ENCODE data around the gene CEP83. TPM values are rescaled to one million over a fixed set of nuclear protein-coding genes. Genes with fewer than 3 reads are reported as not detected.

The CEP83 gene
- polyA plus RNA-seq, 1 donor from 2014 or later = 19.5 TPM

DNA sequence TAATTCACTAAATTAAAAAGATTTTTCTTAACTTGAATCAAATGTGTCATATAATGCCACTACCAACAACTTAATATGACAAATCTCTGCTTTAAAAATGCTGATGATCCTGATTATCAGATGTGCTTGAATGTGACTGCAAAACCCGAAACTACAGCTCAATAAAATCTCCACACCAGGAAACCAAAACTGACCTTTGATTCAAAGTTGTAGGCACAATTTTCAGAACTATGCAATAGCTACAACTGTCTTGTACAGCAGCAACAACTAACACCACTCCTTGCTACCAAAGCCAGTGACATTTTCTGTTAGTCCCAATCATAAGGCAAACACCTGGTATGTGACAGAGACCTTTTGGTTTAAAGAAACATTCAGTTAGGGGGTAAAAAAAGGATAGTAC, 147.3 kb downstream of the CEP83 start:
- H3K27ac ChIP-seq (ENCODE audit: low read length) = no peak overlapping the region
- no peak overlapping the region for H3K9ac ChIP-seq (ENCODE audit: low read length)
- H3F3A ChIP-seq (ENCODE audit: insufficient read depth, low read length, poor library complexity, severe bottlenecking) = no peaks in the 10 kb centered on the region
- H3K4me2 ChIP-seq (ENCODE audit: low read length) = no peak overlapping the region
- H3K9me3 ChIP-seq (ENCODE audit: low read length) = peaks cover 2% of the 10 kb centered on the region
- H2AFZ ChIP-seq (ENCODE audit: low read depth, low read length) = no peak overlapping the region
- no peaks in the 10 kb centered on the region for H3K79me2 ChIP-seq (replicated peaks; ENCODE audit: insufficient read depth, low read length)
- no peaks in the 10 kb centered on the region for H4K20me1 ChIP-seq (ENCODE audit: insufficient read depth)
- no peak for TF ChIP-seq RAD21 (conservative IDR thresholded peaks at IDR 0.05)
- TF ChIP-seq, protein P1, sequence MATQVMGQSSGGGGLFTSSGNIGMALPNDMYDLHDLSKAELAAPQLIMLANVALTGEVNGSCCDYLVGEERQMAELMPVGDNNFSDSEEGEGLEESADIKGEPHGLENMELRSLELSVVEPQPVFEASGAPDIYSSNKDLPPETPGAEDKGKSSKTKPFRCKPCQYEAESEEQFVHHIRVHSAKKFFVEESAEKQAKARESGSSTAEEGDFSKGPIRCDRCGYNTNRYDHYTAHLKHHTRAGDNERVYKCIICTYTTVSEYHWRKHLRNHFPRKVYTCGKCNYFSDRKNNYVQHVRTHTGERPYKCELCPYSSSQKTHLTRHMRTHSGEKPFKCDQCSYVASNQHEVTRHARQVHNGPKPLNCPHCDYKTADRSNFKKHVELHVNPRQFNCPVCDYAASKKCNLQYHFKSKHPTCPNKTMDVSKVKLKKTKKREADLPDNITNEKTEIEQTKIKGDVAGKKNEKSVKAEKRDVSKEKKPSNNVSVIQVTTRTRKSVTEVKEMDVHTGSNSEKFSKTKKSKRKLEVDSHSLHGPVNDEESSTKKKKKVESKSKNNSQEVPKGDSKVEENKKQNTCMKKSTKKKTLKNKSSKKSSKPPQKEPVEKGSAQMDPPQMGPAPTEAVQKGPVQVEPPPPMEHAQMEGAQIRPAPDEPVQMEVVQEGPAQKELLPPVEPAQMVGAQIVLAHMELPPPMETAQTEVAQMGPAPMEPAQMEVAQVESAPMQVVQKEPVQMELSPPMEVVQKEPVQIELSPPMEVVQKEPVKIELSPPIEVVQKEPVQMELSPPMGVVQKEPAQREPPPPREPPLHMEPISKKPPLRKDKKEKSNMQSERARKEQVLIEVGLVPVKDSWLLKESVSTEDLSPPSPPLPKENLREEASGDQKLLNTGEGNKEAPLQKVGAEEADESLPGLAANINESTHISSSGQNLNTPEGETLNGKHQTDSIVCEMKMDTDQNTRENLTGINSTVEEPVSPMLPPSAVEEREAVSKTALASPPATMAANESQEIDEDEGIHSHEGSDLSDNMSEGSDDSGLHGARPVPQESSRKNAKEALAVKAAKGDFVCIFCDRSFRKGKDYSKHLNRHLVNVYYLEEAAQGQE (IDR thresholded peaks at IDR 0.05; ENCODE audit: borderline replicate concordance) = no peak
- TF ChIP-seq POLR2AphosphoS5 (IDR thresholded peaks at IDR 0.05) = no peak
- TF ChIP-seq TAF1 (IDR thresholded peaks at IDR 0.05; ENCODE audit: low read depth) = no peak
- no peak for TF ChIP-seq EP300 (conservative IDR thresholded peaks at IDR 0.05; ENCODE audit: poor library complexity, severe bottlenecking)
- TF ChIP-seq, protein P2, sequence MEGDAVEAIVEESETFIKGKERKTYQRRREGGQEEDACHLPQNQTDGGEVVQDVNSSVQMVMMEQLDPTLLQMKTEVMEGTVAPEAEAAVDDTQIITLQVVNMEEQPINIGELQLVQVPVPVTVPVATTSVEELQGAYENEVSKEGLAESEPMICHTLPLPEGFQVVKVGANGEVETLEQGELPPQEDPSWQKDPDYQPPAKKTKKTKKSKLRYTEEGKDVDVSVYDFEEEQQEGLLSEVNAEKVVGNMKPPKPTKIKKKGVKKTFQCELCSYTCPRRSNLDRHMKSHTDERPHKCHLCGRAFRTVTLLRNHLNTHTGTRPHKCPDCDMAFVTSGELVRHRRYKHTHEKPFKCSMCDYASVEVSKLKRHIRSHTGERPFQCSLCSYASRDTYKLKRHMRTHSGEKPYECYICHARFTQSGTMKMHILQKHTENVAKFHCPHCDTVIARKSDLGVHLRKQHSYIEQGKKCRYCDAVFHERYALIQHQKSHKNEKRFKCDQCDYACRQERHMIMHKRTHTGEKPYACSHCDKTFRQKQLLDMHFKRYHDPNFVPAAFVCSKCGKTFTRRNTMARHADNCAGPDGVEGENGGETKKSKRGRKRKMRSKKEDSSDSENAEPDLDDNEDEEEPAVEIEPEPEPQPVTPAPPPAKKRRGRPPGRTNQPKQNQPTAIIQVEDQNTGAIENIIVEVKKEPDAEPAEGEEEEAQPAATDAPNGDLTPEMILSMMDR (IDR thresholded peaks at IDR 0.05; ENCODE audit: poor library complexity, severe bottlenecking) = no peak
- no peak for TF ChIP-seq MXI1 (conservative IDR thresholded peaks at IDR 0.05; ENCODE audit: poor library complexity, severe bottlenecking)
- TF ChIP-seq SMC3 (conservative IDR thresholded peaks at IDR 0.05; ENCODE audit: poor library complexity) = no peak
- no peak for TF ChIP-seq EZH2 (IDR thresholded peaks at IDR 0.05; ENCODE audit: borderline replicate concordance, insufficient read depth, low read length, poor library complexity, severe bottlenecking)
- H3K27me3 ChIP-seq (ENCODE audit: insufficient read depth, low read depth, low read length) = no peaks in the 10 kb centered on the region
- no peaks in the 10 kb centered on the region for H3K36me3 ChIP-seq (ENCODE audit: insufficient read depth, low read length)
- H3K9me2 ChIP-seq (ENCODE audit: insufficient read depth, low read length) = no peaks in the 10 kb centered on the region
- H3K4me3 ChIP-seq (ENCODE audit: low read length) = no peak overlapping the region

DNA sequence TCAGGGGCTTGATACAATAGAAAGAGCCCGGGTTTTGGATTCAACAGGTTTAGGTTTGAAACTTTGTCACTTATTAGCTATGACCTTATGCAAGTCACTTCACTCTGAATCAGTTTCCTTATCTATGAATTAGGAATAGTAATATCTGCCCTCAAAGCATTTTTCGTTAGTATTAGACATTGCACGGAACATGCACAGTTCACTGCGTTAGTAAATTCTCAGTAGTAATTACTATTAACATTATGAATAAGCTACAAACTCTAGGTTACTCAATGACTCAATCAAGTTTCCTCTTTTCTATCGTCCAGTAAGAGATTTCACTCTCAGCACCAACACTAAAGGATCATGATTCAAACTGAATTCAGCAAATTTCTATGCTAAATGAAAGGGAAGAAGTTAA, 150.3 kb downstream of the CEP83 start:
- H3K79me2 ChIP-seq (replicated peaks; ENCODE audit: insufficient read depth, low read length) = no peaks in the 10 kb centered on the region
- peaks cover 2% of the 10 kb centered on the region for H3K36me3 ChIP-seq (ENCODE audit: insufficient read depth, low read length)
- no peaks in the 10 kb centered on the region for H3K9me2 ChIP-seq (ENCODE audit: insufficient read depth, low read length)
- no peaks in the 10 kb centered on the region for H3K9me3 ChIP-seq (ENCODE audit: low read length)
- no peaks in the 10 kb centered on the region for H3F3A ChIP-seq (ENCODE audit: insufficient read depth, low read length, poor library complexity, severe bottlenecking)
- H2AFZ ChIP-seq (ENCODE audit: low read depth, low read length) = no peak overlapping the region
- no peaks in the 10 kb centered on the region for H3K27me3 ChIP-seq (ENCODE audit: insufficient read depth, low read depth, low read length)
- no peak overlapping the region for H3K4me2 ChIP-seq (ENCODE audit: low read length)
- no peaks in the 10 kb centered on the region for H4K20me1 ChIP-seq (ENCODE audit: insufficient read depth)
- no peak overlapping the region for H3K27ac ChIP-seq (ENCODE audit: low read length)
- no peak for TF ChIP-seq TAF1 (IDR thresholded peaks at IDR 0.05; ENCODE audit: low read depth)
- TF ChIP-seq, protein P2 (IDR thresholded peaks at IDR 0.05; ENCODE audit: poor library complexity, severe bottlenecking) = no peak
- no peak for TF ChIP-seq EZH2 (IDR thresholded peaks at IDR 0.05; ENCODE audit: borderline replicate concordance, insufficient read depth, low read length, poor library complexity, severe bottlenecking)
- TF ChIP-seq MXI1 (conservative IDR thresholded peaks at IDR 0.05; ENCODE audit: poor library complexity, severe bottlenecking) = no peak
- no peak for TF ChIP-seq POLR2AphosphoS5 (IDR thresholded peaks at IDR 0.05)
- no peak for TF ChIP-seq RAD21 (conservative IDR thresholded peaks at IDR 0.05)
- no peak for TF ChIP-seq EP300 (conservative IDR thresholded peaks at IDR 0.05; ENCODE audit: poor library complexity, severe bottlenecking)
- TF ChIP-seq SMC3 (conservative IDR thresholded peaks at IDR 0.05; ENCODE audit: poor library complexity) = no peak
- TF ChIP-seq, protein P1 (IDR thresholded peaks at IDR 0.05; ENCODE audit: borderline replicate concordance) = no peak
- H3K4me3 ChIP-seq (ENCODE audit: low read length) = no peak overlapping the region
- H3K9ac ChIP-seq (ENCODE audit: low read length) = no peak overlapping the region

All from neural cell (in vitro differentiated cells).